ENCODE results near the gene RPL10A. TPM values are rescaled to one million over a fixed set of nuclear protein-coding genes. Genes with fewer than 3 reads are reported as not detected.

Gene RPL10A
- total and polyA plus RNA-seq, 3 donors from 2014 or later: 305 to 768 (median 538) TPM

- no peak overlapping the region for H3K27ac ChIP-seq
- H3K9me3 ChIP-seq: no peaks in the 10 kb centered on the region
- intact Hi-C loops (cut with DNase I; ENCODE audit: low total_unique reads): no loop called here
Observed at GRCh38 chr6:35439308-35439707, 28.9 kb upstream of the RPL10A start.

GRCh38 chr6:35441205-35441604, 27.0 kb upstream of the RPL10A start:
- H3K27ac ChIP-seq: no peak overlapping the region
- H3K9me3 ChIP-seq: no peaks in the 10 kb centered on the region
- no peak for DNase-seq
- no peaks in the 10 kb centered on the region for H3K36me3 ChIP-seq (ENCODE audit: low read depth, missing control alignments)
- no peak for TF ChIP-seq CTCF (IDR thresholded peaks at IDR 0.05)
- no peaks in the 10 kb centered on the region for H3K4me1 ChIP-seq
- no peaks in the 10 kb centered on the region for H3K27me3 ChIP-seq
- intact Hi-C loops (cut with DNase I; ENCODE audit: low total_unique reads): no loop called here
- WGBS, 2 donors: 72 to 80% methylated on average over 3 of the region's 3 CpGs
- no peak overlapping the region for H3K4me3 ChIP-seq

More at GRCh38 chr6:35439308-35439707, 28.9 kb upstream of the RPL10A start:
- Histone ChIP-seq H3K4me3 (no peak overlapping the region), H3K27me3 (no peaks in the 10 kb centered on the region), H3K36me3 (ENCODE audit: low read depth, missing control alignments) (no peaks in the 10 kb centered on the region), H3K4me1 (no peaks in the 10 kb centered on the region)
- DNase-seq: no peak
- TF ChIP-seq CTCF (IDR thresholded peaks at IDR 0.05) (no peak), POLR2A (IDR thresholded peaks at IDR 0.05) (no peak)
- 10 to 57% methylated on average over 1 to 3 of the region's 3 CpGs for WGBS, 2 donors

- Histone ChIP-seq H3K27ac (no peak overlapping the region), H3K27me3 (no peaks in the 10 kb centered on the region), H3K36me3 (ENCODE audit: low read depth, missing control alignments) (no peaks in the 10 kb centered on the region), H3K4me3 (no peak overlapping the region), H3K9me3 (no peaks in the 10 kb centered on the region), H3K4me1 (no peaks in the 10 kb centered on the region)
- TF ChIP-seq CTCF (IDR thresholded peaks at IDR 0.05): no peak
- TF ChIP-seq POLR2A (IDR thresholded peaks at IDR 0.05): no peak
- WGBS, 2 donors: 94 to 97% methylated on average over 4 of the region's 4 CpGs
- intact Hi-C loops (cut with DNase I; ENCODE audit: low total_unique reads): no loop called here
- DNase-seq: no peak
Observed at GRCh38 chr6:35441642-35442041, 26.6 kb upstream of the RPL10A start.

DNA sequence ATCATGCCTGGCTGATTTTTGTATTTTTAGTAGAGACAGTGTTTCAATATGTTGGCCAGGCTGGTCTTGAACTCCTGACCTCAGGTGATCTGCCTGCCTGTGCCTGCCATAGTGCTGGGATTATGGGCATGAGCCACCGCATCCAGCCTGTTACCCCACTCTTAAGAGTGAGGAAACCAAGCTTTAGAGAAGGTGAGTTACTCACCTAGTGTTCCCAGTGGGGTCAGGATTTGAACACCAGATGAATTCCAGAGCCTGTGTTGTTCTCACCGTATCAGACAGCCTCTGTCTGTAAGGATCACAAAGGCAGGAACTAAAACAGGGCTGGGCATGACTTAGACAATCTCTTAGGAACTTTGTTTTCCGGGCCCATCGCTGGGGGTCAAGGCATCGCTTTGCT, 25.5 kb upstream of the RPL10A start:
- no peaks in the 10 kb centered on the region for H3K4me1 ChIP-seq
- TF ChIP-seq POLR2A (IDR thresholded peaks at IDR 0.05) (no peak), CTCF (IDR thresholded peaks at IDR 0.05) (no peak)
- 91 to 94% methylated on average over 3 to 5 of the region's 5 CpGs for WGBS, 2 donors
- no peak for DNase-seq
- H3K27ac ChIP-seq: no peak overlapping the region
- H3K4me3 ChIP-seq: no peak overlapping the region
- H3K27me3 ChIP-seq: no peaks in the 10 kb centered on the region
- H3K9me3 ChIP-seq: no peaks in the 10 kb centered on the region
- intact Hi-C loops (cut with DNase I; ENCODE audit: low total_unique reads): no loop called here
- H3K36me3 ChIP-seq (ENCODE audit: low read depth, missing control alignments): no peaks in the 10 kb centered on the region

DNA sequence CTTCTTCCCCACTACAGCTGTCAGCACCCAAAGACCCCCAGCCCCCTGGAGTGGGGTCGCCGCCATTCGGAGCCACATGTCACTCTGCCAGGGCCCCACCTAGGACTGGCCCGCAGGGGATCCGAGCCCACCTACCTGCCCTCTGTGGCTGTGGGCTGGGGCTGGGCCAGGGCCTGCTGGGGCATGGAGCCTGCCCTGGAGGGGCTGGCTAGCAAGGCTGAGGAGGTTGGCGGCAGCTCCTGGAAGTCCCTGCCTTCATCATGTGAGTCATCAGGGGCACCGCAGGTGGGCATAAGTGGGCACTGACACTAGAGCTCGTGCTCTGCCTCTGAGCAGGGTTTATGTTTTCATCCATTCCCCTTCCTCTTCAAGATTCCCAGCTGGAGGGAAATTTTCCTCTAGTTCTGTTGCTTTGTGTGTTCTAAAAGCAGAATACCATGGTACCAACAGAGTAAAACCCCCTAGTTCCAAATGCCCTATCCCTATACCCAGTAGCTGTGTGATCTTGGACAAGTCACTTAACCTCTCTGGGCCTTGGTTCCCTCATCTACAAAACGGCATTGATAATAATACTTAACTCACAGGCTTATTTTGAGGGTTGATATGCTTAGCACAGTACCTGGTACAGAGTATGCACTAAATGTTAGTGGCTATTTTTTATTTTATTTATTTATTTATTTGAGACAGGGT, 24.7 kb upstream of the RPL10A start:
- Histone ChIP-seq H3K36me3 (ENCODE audit: low read depth, missing control alignments) (no peaks in the 10 kb centered on the region), H3K27me3 (no peaks in the 10 kb centered on the region), H3K4me3 (no peak overlapping the region), H3K9me3 (no peaks in the 10 kb centered on the region), H3K4me1 (no peaks in the 10 kb centered on the region), H3K27ac (no peak overlapping the region)
- WGBS, 2 donors: 94% methylated on average over 8 to 9 of the region's 9 CpGs
- no peak for DNase-seq
- intact Hi-C loops (cut with DNase I; ENCODE audit: low total_unique reads): no loop called here
- TF ChIP-seq CTCF (IDR thresholded peaks at IDR 0.05) (no peak), POLR2A (IDR thresholded peaks at IDR 0.05) (no peak)
